K562 (cell line): ENCODE measurements around the gene DNAJC2. TPM values are rescaled to one million over a fixed set of nuclear protein-coding genes. Genes with fewer than 3 reads are reported as not detected.

Experiments used
- BCOR ChIP-seq: fragments of 450-650 bp; IDR thresholded peaks from 2 replicates; pipeline ENCODE4 v1.6.1; 2016
- CHD1 ChIP-seq: fragments of 200-600 bp; sonication (generic); IDR thresholded peaks from one replicate; pipeline ENCODE4 v1.6.1; 2012; ENCODE audit warnings: mild to moderate bottlenecking, moderate library complexity, low read length, inconsistent platforms
- FOXP4 ChIP-seq: sonication (generic); formaldehyde crosslinking; IDR thresholded peaks from 2 replicates; pipeline ENCODE4 v1.8.0; 2022; ENCODE audit warnings: mild to moderate bottlenecking, missing genetic modification reagents, borderline replicate concordance
- KLF10 ChIP-seq: fragments of 250-450 bp; sonication (Bioruptor Pico); IDR thresholded peaks from 2 replicates; pipeline ENCODE4 v1.6.1; 2021; ENCODE audit warnings: matching md5 sums
- MYNN ChIP-seq, 2 experiments: sonication (generic); formaldehyde crosslinking in 1 of 2; IDR thresholded peaks; 2 replicates each; pipeline versions ENCODE4 v1.5.0 to v1.6.1; 2016 to 2020; ENCODE audit warnings: antibody characterized with exemption in 1 of 2, missing genetic modification reagents in 1 of 2
- NCOA4 ChIP-seq: fragments of 450-650 bp; IDR thresholded peaks from 2 replicates; pipeline ENCODE4 v1.6.1; 2018; ENCODE audit warnings: mild to moderate bottlenecking; ENCODE audit not compliant: partially characterized antibody
- RBM15 ChIP-seq: fragments of 200-400 bp; formaldehyde crosslinking; IDR thresholded peaks from 2 replicates; pipeline ENCODE4 v1.6.1; 2018; ENCODE audit warnings: mild to moderate bottlenecking, low read length, moderate library complexity; ENCODE audit not compliant: insufficient read depth
- ZMIZ1 ChIP-seq, 2 experiments: fragments of 150-350 bp in 1 of 2; IDR thresholded peaks; 2 replicates each; pipeline ENCODE4 v1.6.1; 2012 to 2016; ENCODE audit warnings: low read depth in 2 of 2, low read length in 2 of 2, mild to moderate bottlenecking in 1 of 2, moderate library complexity in 1 of 2
- ZNF224 ChIP-seq: sonication (generic); formaldehyde crosslinking; IDR thresholded peaks from 2 replicates; pipeline ENCODE4 v1.8.0; 2022; ENCODE audit warnings: mild to moderate bottlenecking, missing genetic modification reagents
- ZNF79 ChIP-seq: fragments of 250-450 bp; sonication (Bioruptor Pico); IDR thresholded peaks from 2 replicates; pipeline ENCODE4 v1.4.0; 2020; ENCODE audit warnings: low read depth, mild to moderate bottlenecking, moderate library complexity
- polyA plus RNA-seq, 8 experiments: library from polyadenylated mRNA; depleted of rRNA in 4 of 8; stranded (reverse) in 5 of 8; unstranded in 3 of 8; fragments of >200 nt; fragmentation: Nextera tagmentation in 2 of 8; fragmentation: Illumina TruSeq in 1 of 8; extraction: Ambion mirVana in 2 of 8; extraction: Trizol in 1 of 8; gene quantifications; 2 replicates each; pipeline versions ENCODE4 v1.2.1 to v1.2.3, GENCODE V29; 2011 to 2014; ENCODE audit warnings: inconsistent platforms in 1 of 8, missing spikeins in 1 of 8
- total RNA-seq, 7 experiments: library from RNA; depleted of rRNA in 6 of 7; stranded (reverse); fragments of >200 nt in 6 of 7; fragmentation: Illumina TruSeq in 2 of 7; extraction: Trizol in 2 of 7; gene quantifications; 2 replicates each; pipeline versions ENCODE4 v1.2.1 to v1.2.3, GENCODE V29; 2011 to 2021; ENCODE audit warnings: low replicate concordance in 1 of 7
- TF ChIP-seq, protein P1 (sequence below), 2 experiments: fragments of 450-650 bp; IDR thresholded peaks; 2 replicates each; pipeline ENCODE4 v1.6.1; 2018; ENCODE audit warnings: mild to moderate bottlenecking in 2 of 2, low read depth in 1 of 2; ENCODE audit not compliant: partially characterized antibody in 2 of 2
- TF ChIP-seq, protein P2 (sequence below): sonication (generic); formaldehyde crosslinking; IDR thresholded peaks from 2 replicates; pipeline ENCODE4 v1.4.0; 2020; ENCODE audit warnings: mild to moderate bottlenecking, missing genetic modification reagents

The DNAJC2 gene
- total and polyA plus RNA-seq, 9 of the 15 experiments (the other 6 are each of a cell fraction or from before 2014, with no cell fraction given) = 40.2 to 157 (median 92.1) TPM

DNA sequence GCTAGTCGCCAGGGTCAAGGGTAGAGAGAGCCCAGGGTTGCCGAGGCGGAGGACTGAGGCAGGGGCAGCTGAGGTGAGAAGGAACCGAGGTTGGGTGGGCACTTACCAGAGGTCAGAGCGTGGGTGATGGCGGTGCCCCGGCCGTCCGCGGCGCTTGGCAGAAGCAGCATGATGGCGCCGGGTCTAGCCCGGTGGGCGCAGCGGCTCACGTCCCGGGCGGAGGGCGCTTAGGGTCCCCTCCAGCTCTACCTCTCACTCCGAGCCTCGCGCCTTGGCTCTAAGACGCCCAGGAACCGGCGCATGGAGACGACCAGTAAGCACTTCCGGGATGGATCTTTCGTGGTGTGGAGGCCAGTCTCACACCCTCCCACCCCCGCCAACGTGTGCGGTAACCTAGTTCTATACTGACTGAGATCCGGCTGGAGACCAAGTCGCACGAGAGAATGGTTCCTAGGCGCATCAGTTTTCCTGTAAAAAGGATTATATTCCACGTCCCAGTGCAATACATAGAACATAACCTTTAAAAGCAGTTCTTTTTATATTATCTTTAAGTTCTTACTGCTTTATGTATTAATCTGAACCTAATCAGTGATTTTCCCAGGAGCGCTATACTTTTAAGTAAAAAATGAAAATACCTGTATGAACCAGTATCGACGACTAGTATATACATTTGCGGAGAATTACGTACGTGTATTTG, at the start of gene DNAJC2 (continued):
- TF ChIP-seq ZMIZ1 (IDR thresholded peaks at IDR 0.05; ENCODE audit: low read depth in 2 of 2, low read length in 2 of 2) (no peak), FOXP4 (CRISPR knock-in tag) (no peak), RBM15 (no peak), CHD1 (peak; percentile 75), KLF10 (CRISPR knock-in tag) (no peak), ZNF79 (CRISPR knock-in tag) (no peak), MYNN (IDR thresholded peaks at IDR 0.05) (peak; percentile 68), MYNN (CRISPR knock-in tag; IDR thresholded peaks at IDR 0.05) (no peak), ZNF224 (CRISPR knock-in tag) (0 out of 2 replicates have a peak, but pooled peaks have one; percentile 5), NCOA4 (no peak), BCOR (0 out of 2 replicates have a peak, but pooled peaks have one; percentile 29)
- TF ChIP-seq, protein P1, sequence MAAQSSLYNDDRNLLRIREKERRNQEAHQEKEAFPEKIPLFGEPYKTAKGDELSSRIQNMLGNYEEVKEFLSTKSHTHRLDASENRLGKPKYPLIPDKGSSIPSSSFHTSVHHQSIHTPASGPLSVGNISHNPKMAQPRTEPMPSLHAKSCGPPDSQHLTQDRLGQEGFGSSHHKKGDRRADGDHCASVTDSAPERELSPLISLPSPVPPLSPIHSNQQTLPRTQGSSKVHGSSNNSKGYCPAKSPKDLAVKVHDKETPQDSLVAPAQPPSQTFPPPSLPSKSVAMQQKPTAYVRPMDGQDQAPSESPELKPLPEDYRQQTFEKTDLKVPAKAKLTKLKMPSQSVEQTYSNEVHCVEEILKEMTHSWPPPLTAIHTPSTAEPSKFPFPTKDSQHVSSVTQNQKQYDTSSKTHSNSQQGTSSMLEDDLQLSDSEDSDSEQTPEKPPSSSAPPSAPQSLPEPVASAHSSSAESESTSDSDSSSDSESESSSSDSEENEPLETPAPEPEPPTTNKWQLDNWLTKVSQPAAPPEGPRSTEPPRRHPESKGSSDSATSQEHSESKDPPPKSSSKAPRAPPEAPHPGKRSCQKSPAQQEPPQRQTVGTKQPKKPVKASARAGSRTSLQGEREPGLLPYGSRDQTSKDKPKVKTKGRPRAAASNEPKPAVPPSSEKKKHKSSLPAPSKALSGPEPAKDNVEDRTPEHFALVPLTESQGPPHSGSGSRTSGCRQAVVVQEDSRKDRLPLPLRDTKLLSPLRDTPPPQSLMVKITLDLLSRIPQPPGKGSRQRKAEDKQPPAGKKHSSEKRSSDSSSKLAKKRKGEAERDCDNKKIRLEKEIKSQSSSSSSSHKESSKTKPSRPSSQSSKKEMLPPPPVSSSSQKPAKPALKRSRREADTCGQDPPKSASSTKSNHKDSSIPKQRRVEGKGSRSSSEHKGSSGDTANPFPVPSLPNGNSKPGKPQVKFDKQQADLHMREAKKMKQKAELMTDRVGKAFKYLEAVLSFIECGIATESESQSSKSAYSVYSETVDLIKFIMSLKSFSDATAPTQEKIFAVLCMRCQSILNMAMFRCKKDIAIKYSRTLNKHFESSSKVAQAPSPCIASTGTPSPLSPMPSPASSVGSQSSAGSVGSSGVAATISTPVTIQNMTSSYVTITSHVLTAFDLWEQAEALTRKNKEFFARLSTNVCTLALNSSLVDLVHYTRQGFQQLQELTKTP (IDR thresholded peaks at IDR 0.05; ENCODE audit: low read depth in 1 of 2, partially characterized antibody in 2 of 2) = peak in 1 of 2 experiments; percentile 87
- TF ChIP-seq, protein P2, sequence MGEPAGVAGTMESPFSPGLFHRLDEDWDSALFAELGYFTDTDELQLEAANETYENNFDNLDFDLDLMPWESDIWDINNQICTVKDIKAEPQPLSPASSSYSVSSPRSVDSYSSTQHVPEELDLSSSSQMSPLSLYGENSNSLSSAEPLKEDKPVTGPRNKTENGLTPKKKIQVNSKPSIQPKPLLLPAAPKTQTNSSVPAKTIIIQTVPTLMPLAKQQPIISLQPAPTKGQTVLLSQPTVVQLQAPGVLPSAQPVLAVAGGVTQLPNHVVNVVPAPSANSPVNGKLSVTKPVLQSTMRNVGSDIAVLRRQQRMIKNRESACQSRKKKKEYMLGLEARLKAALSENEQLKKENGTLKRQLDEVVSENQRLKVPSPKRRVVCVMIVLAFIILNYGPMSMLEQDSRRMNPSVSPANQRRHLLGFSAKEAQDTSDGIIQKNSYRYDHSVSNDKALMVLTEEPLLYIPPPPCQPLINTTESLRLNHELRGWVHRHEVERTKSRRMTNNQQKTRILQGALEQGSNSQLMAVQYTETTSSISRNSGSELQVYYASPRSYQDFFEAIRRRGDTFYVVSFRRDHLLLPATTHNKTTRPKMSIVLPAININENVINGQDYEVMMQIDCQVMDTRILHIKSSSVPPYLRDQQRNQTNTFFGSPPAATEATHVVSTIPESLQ (CRISPR knock-in tag) = peak; percentile 51; the same call in 1 of the 2 replicates
